KOPT-K1 (cell line): ENCODE data around the gene CREB3.

Experiments
- H3K27ac ChIP-seq: fragments of 200-600 bp; sonication (generic); 2 replicates; pipeline ENCODE4 v1.5.1; 2016; ENCODE audit warnings: antibody characterized with exemption, mild to moderate bottlenecking, low read depth, low read length; ENCODE audit not compliant: poor library complexity, severe bottlenecking
- H3K36me3 ChIP-seq: fragments of 200-600 bp; sonication (generic); 2 replicates; pipeline ENCODE4 v1.5.1; 2017; ENCODE audit warnings: antibody characterized with exemption, mild to moderate bottlenecking, low read length, moderate library complexity; ENCODE audit not compliant: insufficient read depth
- H3K9me3 ChIP-seq: fragments of 200-600 bp; sonication (generic); 2 replicates; pipeline ENCODE4 v1.5.1; 2017; ENCODE audit warnings: antibody characterized with exemption, low read length, mild to moderate bottlenecking; ENCODE audit not compliant: insufficient read depth, poor library complexity, severe bottlenecking

Gene CREB3

GRCh38 chr9:35711501-35712428 lies 20.7 kb upstream of the CREB3 start:
- H3K36me3 ChIP-seq = peaks cover 97% of the 10 kb centered on the region
- no peak overlapping the region for H3K27ac ChIP-seq

GRCh38 chr9:35712762-35713400 lies 19.6 kb upstream of the CREB3 start:
- H3K27ac ChIP-seq = no peak overlapping the region
- no peaks in the 10 kb centered on the region for H3K9me3 ChIP-seq
- H3K36me3 ChIP-seq = peaks cover 97% of the 10 kb centered on the region

More at GRCh38 chr9:35711501-35712428, 20.7 kb upstream of the CREB3 start:
- H3K9me3 ChIP-seq = no peaks in the 10 kb centered on the region

DNA sequence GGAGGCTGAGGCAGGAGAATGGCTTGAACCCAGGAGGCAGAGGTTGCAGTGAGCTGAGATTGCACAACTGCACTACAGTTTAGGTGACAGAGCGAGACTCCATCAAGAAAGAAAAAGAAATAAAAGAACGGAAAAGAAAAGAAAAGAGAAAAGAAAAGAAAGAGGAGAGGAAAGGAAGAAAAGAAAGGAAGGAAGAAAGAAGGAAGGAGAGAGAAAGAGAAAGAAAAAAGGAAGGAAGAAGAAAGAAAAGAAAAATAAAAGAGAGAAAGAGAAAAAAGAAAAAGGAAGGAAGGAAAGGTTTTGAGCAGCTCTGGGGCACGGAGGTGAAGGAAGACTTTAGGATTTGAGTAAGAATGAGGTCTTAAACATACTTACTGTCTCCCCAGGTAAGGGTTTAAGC lies 18.9 kb upstream of the CREB3 start:
- Histone ChIP-seq H3K36me3 (peaks cover 97% of the 10 kb centered on the region), H3K27ac (no peak overlapping the region), H3K9me3 (no peaks in the 10 kb centered on the region)

DNA sequence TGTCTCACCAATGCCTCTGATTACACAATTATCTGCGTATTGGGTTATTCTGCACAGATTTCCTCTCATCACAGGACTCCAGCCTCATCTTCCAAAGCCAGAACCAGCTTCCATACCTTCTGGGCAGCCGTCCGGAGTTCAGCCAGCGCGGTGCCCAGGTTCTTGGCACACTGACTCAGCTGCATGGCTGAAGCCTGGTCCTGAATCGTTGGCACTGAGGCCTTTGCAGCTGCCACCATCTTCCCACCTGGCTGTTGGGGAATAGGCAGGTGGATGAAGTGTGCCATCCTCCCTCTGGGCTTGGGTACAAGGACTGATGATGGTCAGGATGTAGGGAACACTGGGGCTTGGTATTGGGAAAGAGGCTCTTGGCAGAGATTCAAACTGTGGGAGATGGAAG lies 18.3 kb upstream of the CREB3 start:
- Histone ChIP-seq H3K9me3 (no peaks in the 10 kb centered on the region), H3K27ac (no peak overlapping the region), H3K36me3 (peaks cover 97% of the 10 kb centered on the region)

GRCh38 chr9:35714579-35715252 lies 17.8 kb upstream of the CREB3 start:
- Histone ChIP-seq H3K36me3 (peaks cover 99% of the 10 kb centered on the region), H3K9me3 (no peaks in the 10 kb centered on the region), H3K27ac (no peak overlapping the region)

DNA sequence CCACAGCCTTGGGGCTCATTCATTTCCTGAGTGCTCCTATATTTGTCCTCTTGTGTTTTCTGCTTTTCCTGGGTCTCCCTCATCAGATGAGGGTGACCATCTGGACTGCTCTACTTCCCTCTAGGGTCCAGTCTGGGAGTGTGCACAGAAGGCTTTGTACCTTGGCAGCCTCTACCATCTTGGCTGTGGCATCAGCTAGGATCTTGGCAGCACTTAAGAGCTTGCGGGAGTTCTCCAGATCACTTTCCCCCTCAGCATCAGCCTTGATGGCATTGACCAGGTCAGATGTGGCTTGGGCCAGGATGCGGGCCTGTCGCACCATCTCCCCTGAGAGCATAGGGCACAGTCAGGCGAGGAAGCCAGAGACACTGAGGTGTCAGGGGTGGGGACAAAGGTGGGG lies 16.2 kb upstream of the CREB3 start:
- H3K27ac ChIP-seq = no peak overlapping the region
- no peaks in the 10 kb centered on the region for H3K9me3 ChIP-seq
- H3K36me3 ChIP-seq = peaks cover 100% of the 10 kb centered on the region

DNA sequence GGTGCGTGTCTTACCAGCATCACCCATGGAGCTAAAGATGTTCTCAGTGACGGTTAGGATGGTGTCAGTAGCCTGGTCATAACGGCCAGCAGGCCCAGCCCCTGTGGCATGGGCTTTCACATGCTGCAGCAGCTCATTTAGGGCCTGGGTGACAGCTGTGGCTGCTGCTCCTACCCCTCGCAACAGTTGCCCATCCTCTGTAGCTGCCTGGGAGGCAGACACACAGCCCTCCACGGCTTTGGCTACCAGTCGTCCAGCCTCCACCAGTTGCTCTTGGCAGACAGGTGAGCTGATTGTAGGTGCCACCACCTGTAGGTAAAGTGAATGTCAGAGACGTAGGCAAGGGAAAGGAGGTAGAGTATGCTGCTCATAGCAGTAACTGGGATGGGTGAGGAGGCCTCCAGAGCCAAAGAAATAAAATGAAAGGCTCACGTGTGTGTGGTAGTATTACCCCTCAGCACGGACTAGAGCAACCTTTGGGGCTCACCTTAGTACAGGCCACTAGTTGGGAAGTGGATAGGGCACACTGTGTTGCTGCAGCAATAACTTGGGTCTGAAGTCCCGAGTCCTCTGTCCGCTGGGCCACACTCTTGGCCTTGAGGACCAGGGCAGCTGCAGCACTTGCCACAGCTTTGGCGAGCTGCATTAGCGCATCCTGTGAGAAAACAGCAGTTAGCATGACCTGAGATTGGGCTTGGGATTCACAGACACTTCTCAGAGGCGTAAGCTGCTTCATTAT lies 15.2 kb upstream of the CREB3 start:
- Histone ChIP-seq H3K9me3 (no peaks in the 10 kb centered on the region), H3K27ac (no peak overlapping the region), H3K36me3 (peaks cover 100% of the 10 kb centered on the region)

- Histone ChIP-seq H3K36me3 (peaks cover 100% of the 10 kb centered on the region), H3K9me3 (no peaks in the 10 kb centered on the region), H3K27ac (no peak overlapping the region)
These were observed 13.6 kb upstream of the CREB3 start for GRCh38 chr9:35718721-35719511.

GRCh38 chr9:35719546-35719945 lies 12.9 kb upstream of the CREB3 start:
- Histone ChIP-seq H3K9me3 (no peaks in the 10 kb centered on the region), H3K27ac (no peak overlapping the region), H3K36me3 (peaks cover 100% of the 10 kb centered on the region)

DNA sequence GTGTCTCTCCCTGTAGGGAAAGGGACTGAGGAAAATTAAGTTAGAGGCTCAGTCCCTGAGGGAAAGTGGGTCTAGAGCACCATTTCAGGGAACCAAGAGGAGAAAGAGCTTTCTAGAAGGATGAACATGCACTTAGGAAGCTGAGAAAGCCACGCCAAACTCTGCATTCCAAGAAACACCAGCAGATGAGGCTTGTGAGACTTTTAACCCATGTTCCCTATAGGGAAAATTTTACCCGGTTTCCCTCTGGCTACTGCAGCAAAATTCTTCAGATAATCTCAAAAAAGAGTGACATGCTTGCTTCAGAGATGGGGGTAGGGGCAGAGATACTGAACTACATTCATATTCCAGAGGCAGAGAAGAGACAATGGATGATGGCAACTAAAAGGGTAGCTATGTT lies 9.0 kb upstream of the CREB3 start:
- Histone ChIP-seq H3K27ac (no peak overlapping the region), H3K36me3 (peaks cover 86% of the 10 kb centered on the region)

GRCh38 chr9:35723908-35724307 lies 8.6 kb upstream of the CREB3 start:
- H3K9me3 ChIP-seq = no peaks in the 10 kb centered on the region
- H3K27ac ChIP-seq = no peak overlapping the region
- peaks cover 81% of the 10 kb centered on the region for H3K36me3 ChIP-seq

More for the DNA sequence above, 9.0 kb upstream of the CREB3 start:
- H3K9me3 ChIP-seq = no peaks in the 10 kb centered on the region

DNA sequence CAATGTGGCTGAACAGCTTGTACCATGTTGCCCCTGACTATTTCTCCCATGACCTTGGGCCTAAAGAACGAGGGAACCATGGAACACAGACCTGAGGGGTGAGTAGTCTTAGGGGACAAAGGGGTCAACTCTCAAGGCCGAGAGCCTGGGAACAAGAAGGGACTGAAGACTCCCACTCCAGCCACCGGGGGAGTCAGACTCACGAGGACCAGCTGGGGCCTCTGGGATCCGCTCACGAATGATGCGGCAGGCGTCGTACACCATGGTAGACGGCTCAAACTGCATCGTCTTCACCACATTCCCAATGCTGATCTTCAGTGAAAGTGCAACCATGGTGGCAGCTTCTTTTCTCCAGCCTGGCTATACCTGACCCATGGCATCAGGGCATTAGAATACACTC lies 7.1 kb upstream of the CREB3 start:
- H3K36me3 ChIP-seq = peaks cover 66% of the 10 kb centered on the region

DNA sequence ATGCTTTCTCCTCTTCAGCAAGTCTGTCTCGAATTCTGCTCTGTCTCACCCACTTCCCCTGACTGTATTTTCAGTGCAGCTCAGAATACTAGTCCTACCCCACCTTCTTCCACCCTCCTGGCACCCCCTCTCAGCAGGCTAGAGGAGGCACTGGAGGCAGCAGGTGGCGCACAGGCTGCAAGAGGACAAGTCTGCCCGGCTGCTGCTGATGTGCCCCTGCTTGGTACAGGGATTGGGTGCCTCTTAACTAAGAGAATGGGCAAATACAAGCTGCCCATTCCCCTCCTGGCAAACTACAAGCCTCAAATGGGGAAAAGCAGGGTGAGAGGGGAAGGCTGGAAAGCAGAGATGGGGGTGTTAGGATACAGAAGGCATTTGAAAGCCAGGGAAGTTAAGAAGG lies 5.5 kb upstream of the CREB3 start:
- H3K9me3 ChIP-seq = no peaks in the 10 kb centered on the region
- peaks cover 51% of the 10 kb centered on the region for H3K36me3 ChIP-seq
- H3K27ac ChIP-seq = no peak overlapping the region

More for the DNA sequence above, 7.1 kb upstream of the CREB3 start:
- Histone ChIP-seq H3K27ac (no peak overlapping the region), H3K9me3 (no peaks in the 10 kb centered on the region)

GRCh38 chr9:35727676-35728040 lies 4.8 kb upstream of the CREB3 start:
- Histone ChIP-seq H3K36me3 (peaks cover 43% of the 10 kb centered on the region), H3K9me3 (no peaks in the 10 kb centered on the region), H3K27ac (no peak overlapping the region)
